ENCODE data around the gene FOSB. TPM values are rescaled to one million over a fixed set of nuclear protein-coding genes. Genes with fewer than 3 reads are reported as not detected.

Gene FOSB
- total and polyA plus RNA-seq, 4 donors, result 0.18 to 1.3 (median 0.40) TPM

GRCh38 chr19:45500918-45501729, 33.3 kb downstream of the FOSB start:
- Histone ChIP-seq H3K9me3 (ENCODE audit: control insufficient read depth in 4 of 4, low read length in 3 of 4) (no peaks in the 10 kb centered on the region), H3K36me3 (ENCODE audit: control insufficient read depth in 4 of 4, insufficient read depth in 3 of 4, low read depth in 1 of 4, low read length in 3 of 4) (no peaks in the 10 kb centered on the region), H3K4me1 (ENCODE audit: control insufficient read depth in 4 of 4, insufficient read depth in 4 of 4, low read length in 3 of 4) (peaks cover 19 to 25% (median 20%) of the 10 kb centered on the region in 4 donors), H3K9ac (ENCODE audit: low read depth in 1 of 2, low read length in 2 of 2) (no peak overlapping the region), H3K27me3 (ENCODE audit: control insufficient read depth in 4 of 4, insufficient read depth in 4 of 4, low read length in 3 of 4) (no peaks in the 10 kb centered on the region), H3K4me3 (ENCODE audit: low read depth in 1 of 3, low read length in 3 of 3) (no peak overlapping the region), H3K27ac (ENCODE audit: low read depth in 1 of 2, low read length in 2 of 2) (no peak overlapping the region)
- no peak for TF ChIP-seq CTCF (IDR thresholded peaks at IDR 0.05; ENCODE audit: low read depth, low read length, missing input control)
- no peak for TF ChIP-seq FOXA1 (IDR thresholded peaks at IDR 0.05)
- no peak for TF ChIP-seq TAF1 (conservative IDR thresholded peaks at IDR 0.05)
- no peak for TF ChIP-seq HNF4A (conservative IDR thresholded peaks at IDR 0.05)
- no peak for TF ChIP-seq ATF3 (IDR thresholded peaks at IDR 0.05)
- TF ChIP-seq FOXA2 (IDR thresholded peaks at IDR 0.05), result no peak
- TF ChIP-seq GABPA (IDR thresholded peaks at IDR 0.05 in 1 of 2, conservative IDR thresholded peaks at IDR 0.05 in 1 of 2), result no peak
- TF ChIP-seq RAD21 (IDR thresholded peaks at IDR 0.05), result no peak
- TF ChIP-seq YY1 (IDR thresholded peaks at IDR 0.05), result no peak
- TF ChIP-seq NR2F2 (IDR thresholded peaks at IDR 0.05), result no peak
- TF ChIP-seq RXRA (IDR thresholded peaks at IDR 0.05), result no peak
- TF ChIP-seq, protein P1, sequence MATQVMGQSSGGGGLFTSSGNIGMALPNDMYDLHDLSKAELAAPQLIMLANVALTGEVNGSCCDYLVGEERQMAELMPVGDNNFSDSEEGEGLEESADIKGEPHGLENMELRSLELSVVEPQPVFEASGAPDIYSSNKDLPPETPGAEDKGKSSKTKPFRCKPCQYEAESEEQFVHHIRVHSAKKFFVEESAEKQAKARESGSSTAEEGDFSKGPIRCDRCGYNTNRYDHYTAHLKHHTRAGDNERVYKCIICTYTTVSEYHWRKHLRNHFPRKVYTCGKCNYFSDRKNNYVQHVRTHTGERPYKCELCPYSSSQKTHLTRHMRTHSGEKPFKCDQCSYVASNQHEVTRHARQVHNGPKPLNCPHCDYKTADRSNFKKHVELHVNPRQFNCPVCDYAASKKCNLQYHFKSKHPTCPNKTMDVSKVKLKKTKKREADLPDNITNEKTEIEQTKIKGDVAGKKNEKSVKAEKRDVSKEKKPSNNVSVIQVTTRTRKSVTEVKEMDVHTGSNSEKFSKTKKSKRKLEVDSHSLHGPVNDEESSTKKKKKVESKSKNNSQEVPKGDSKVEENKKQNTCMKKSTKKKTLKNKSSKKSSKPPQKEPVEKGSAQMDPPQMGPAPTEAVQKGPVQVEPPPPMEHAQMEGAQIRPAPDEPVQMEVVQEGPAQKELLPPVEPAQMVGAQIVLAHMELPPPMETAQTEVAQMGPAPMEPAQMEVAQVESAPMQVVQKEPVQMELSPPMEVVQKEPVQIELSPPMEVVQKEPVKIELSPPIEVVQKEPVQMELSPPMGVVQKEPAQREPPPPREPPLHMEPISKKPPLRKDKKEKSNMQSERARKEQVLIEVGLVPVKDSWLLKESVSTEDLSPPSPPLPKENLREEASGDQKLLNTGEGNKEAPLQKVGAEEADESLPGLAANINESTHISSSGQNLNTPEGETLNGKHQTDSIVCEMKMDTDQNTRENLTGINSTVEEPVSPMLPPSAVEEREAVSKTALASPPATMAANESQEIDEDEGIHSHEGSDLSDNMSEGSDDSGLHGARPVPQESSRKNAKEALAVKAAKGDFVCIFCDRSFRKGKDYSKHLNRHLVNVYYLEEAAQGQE (IDR thresholded peaks at IDR 0.05), result no peak
- TF ChIP-seq JUND (IDR thresholded peaks at IDR 0.05), result no peak
- no peak for TF ChIP-seq SP1 (IDR thresholded peaks at IDR 0.05)
- TF ChIP-seq ZBTB33 (IDR thresholded peaks at IDR 0.05), result no peak
- no peak for DNase-seq (ENCODE audit: low spot score)
- WGBS, result 93% methylated on average over 8 of the region's 8 CpGs

- no peaks in the 10 kb centered on the region for H3K36me3 ChIP-seq (ENCODE audit: control insufficient read depth in 4 of 4, insufficient read depth in 3 of 4, low read depth in 1 of 4, low read length in 3 of 4)
- H3K9ac ChIP-seq (ENCODE audit: low read depth in 1 of 2, low read length in 2 of 2), result no peak overlapping the region
- peaks cover 15 to 22% (median 16%) of the 10 kb centered on the region in 4 donors for H3K4me1 ChIP-seq (ENCODE audit: control insufficient read depth in 4 of 4, insufficient read depth in 4 of 4, low read length in 3 of 4)
- DNase-seq (ENCODE audit: low spot score), result no peak
- no peaks in the 10 kb centered on the region for H3K27me3 ChIP-seq (ENCODE audit: control insufficient read depth in 4 of 4, insufficient read depth in 4 of 4, low read length in 3 of 4)
- H3K4me3 ChIP-seq (ENCODE audit: low read depth in 1 of 3, low read length in 3 of 3), result no peak overlapping the region
- no peak overlapping the region for H3K27ac ChIP-seq (ENCODE audit: low read depth in 1 of 2, low read length in 2 of 2)
- 68% methylated on average over 2 of the region's 2 CpGs for WGBS
- no peaks in the 10 kb centered on the region for H3K9me3 ChIP-seq (ENCODE audit: control insufficient read depth in 4 of 4, low read length in 3 of 4)
- TF ChIP-seq ZBTB33 (IDR thresholded peaks at IDR 0.05), result no peak
- no peak for TF ChIP-seq FOXA1 (IDR thresholded peaks at IDR 0.05)
- TF ChIP-seq YY1 (IDR thresholded peaks at IDR 0.05), result no peak
- no peak for TF ChIP-seq NR2F2 (IDR thresholded peaks at IDR 0.05)
Observed at GRCh38 chr19:45501730-45502014, 33.9 kb downstream of the FOSB start.

Measured in liver (tissue), 9 donors.